ENCODE results near the gene NOX3. TPM values are rescaled to one million over a fixed set of nuclear protein-coding genes. Genes with fewer than 3 reads are reported as not detected.
"Not testable (repeated sequence)": the region's sequence is repeated elsewhere in the genome, so short reads cannot be mapped to it uniquely, and the experiment has no call there.

Gene NOX3
- total and polyA plus RNA-seq, 3 experiments from 2014 or later: not detected

GRCh38 chr6:155377061-155377460 is 78.6 kb downstream of the NOX3 start:
- H3K27ac Mint-ChIP-seq: no peak overlapping the region
- Histone ChIP-seq H3K27me3 (ENCODE audit: insufficient read depth, low read length, poor library complexity, severe bottlenecking) (no peaks in the 10 kb centered on the region), H3K4me3 (ENCODE audit: low read length) (no peak overlapping the region), H3K27ac (ENCODE audit: low read depth, low read length) (no peak overlapping the region), H3K36me3 (ENCODE audit: insufficient read depth, low read length) (no peaks in the 10 kb centered on the region), H3K9me3 (ENCODE audit: low read length) (no peaks in the 10 kb centered on the region), H3K4me1 (ENCODE audit: insufficient read depth, low read length) (no peaks in the 10 kb centered on the region)
- H3K4me1 Mint-ChIP-seq: no peaks in the 10 kb centered on the region
- no peak overlapping the region for H3K4me3 Mint-ChIP-seq
- H3K9me3 Mint-ChIP-seq: no peaks in the 10 kb centered on the region
- peaks cover 4 to 26% of the 10 kb centered on the region in 2 donors for H3K27me3 Mint-ChIP-seq
- ChIA-PET POLR2A (no interaction called here), CTCF (no interaction called here)
- no peak for DNase-seq
- no peaks in the 10 kb centered on the region for H3K36me3 Mint-ChIP-seq

GRCh38 chr6:155375801-155376200 is 79.8 kb downstream of the NOX3 start:
- H3K27ac ChIP-seq (ENCODE audit: low read depth, low read length): no peak overlapping the region
- ChIA-PET CTCF (no interaction called here), POLR2A (no interaction called here)
- no peaks in the 10 kb centered on the region for H3K4me1 ChIP-seq (ENCODE audit: insufficient read depth, low read length)
- no peaks in the 10 kb centered on the region for H3K9me3 ChIP-seq (ENCODE audit: low read length)
- H3K36me3 Mint-ChIP-seq: no peaks in the 10 kb centered on the region
- H3K9me3 Mint-ChIP-seq: no peaks in the 10 kb centered on the region
- no peak for DNase-seq
- no peak overlapping the region for H3K4me3 Mint-ChIP-seq
- no peaks in the 10 kb centered on the region for H3K4me1 Mint-ChIP-seq
- H3K27me3 Mint-ChIP-seq: peaks cover 3 to 37% of the 10 kb centered on the region in 2 donors
- H3K27ac Mint-ChIP-seq: no peak overlapping the region
- no peaks in the 10 kb centered on the region for H3K27me3 ChIP-seq (ENCODE audit: insufficient read depth, low read length, poor library complexity, severe bottlenecking)
- no peaks in the 10 kb centered on the region for H3K36me3 ChIP-seq (ENCODE audit: insufficient read depth, low read length)
- H3K4me3 ChIP-seq (ENCODE audit: low read length): no peak overlapping the region

- peaks cover 1 to 39% of the 10 kb centered on the region in 2 donors for H3K27me3 Mint-ChIP-seq
- no peaks in the 10 kb centered on the region for H3K36me3 Mint-ChIP-seq
- Histone ChIP-seq H3K9me3 (ENCODE audit: low read length) (no peaks in the 10 kb centered on the region), H3K27ac (ENCODE audit: low read depth, low read length) (no peak overlapping the region), H3K4me1 (ENCODE audit: insufficient read depth, low read length) (no peaks in the 10 kb centered on the region), H3K27me3 (ENCODE audit: insufficient read depth, low read length, poor library complexity, severe bottlenecking) (no peaks in the 10 kb centered on the region), H3K4me3 (ENCODE audit: low read length) (no peak overlapping the region), H3K36me3 (ENCODE audit: insufficient read depth, low read length) (no peaks in the 10 kb centered on the region)
- ChIA-PET POLR2A (no interaction called here), CTCF (no interaction called here)
- H3K27ac Mint-ChIP-seq: no peak overlapping the region
- no peaks in the 10 kb centered on the region for H3K4me1 Mint-ChIP-seq
- no peaks in the 10 kb centered on the region for H3K9me3 Mint-ChIP-seq
- H3K4me3 Mint-ChIP-seq: no peak overlapping the region
- DNase-seq: no peak
Observed at GRCh38 chr6:155374681-155375080, 81.0 kb downstream of the NOX3 start.

- H3K27me3 ChIP-seq (ENCODE audit: insufficient read depth, low read length, poor library complexity, severe bottlenecking): peaks cover 3% of the 10 kb centered on the region
- Mint-ChIP-seq H3K4me1 (no peaks in the 10 kb centered on the region), H3K36me3 (no peaks in the 10 kb centered on the region), H3K9me3 (no peaks in the 10 kb centered on the region), H3K27ac (no peak overlapping the region), H3K4me3 (no peak overlapping the region), H3K27me3 (peaks cover 1 to 39% of the 10 kb centered on the region in 2 donors)
- H3K9me3 ChIP-seq (ENCODE audit: low read length): no peaks in the 10 kb centered on the region
- POLR2A ChIA-PET: no interaction called here
- no peak overlapping the region for H3K4me3 ChIP-seq (ENCODE audit: low read length)
- no peak overlapping the region for H3K27ac ChIP-seq (ENCODE audit: low read depth, low read length)
- H3K4me1 ChIP-seq (ENCODE audit: insufficient read depth, low read length): no peaks in the 10 kb centered on the region
- H3K36me3 ChIP-seq (ENCODE audit: insufficient read depth, low read length): no peaks in the 10 kb centered on the region
- CTCF ChIA-PET: no interaction called here
- DNase-seq: no peak
Observed at GRCh38 chr6:155373276-155373675, 82.4 kb downstream of the NOX3 start.

GRCh38 chr6:155372256-155372655 is 83.4 kb downstream of the NOX3 start:
- Histone ChIP-seq H3K4me3 (ENCODE audit: low read length) (no peak overlapping the region), H3K27ac (ENCODE audit: low read depth, low read length) (no peak overlapping the region), H3K27me3 (ENCODE audit: insufficient read depth, low read length, poor library complexity, severe bottlenecking) (peaks cover 3% of the 10 kb centered on the region), H3K9me3 (ENCODE audit: low read length) (no peaks in the 10 kb centered on the region), H3K4me1 (ENCODE audit: insufficient read depth, low read length) (no peaks in the 10 kb centered on the region), H3K36me3 (ENCODE audit: insufficient read depth, low read length) (no peaks in the 10 kb centered on the region)
- H3K4me3 Mint-ChIP-seq: no peak overlapping the region
- DNase-seq: no peak
- no peak overlapping the region for H3K27ac Mint-ChIP-seq
- CTCF ChIA-PET: no interaction called here
- H3K27me3 Mint-ChIP-seq: peaks cover 1 to 45% of the 10 kb centered on the region in 2 donors
- H3K36me3 Mint-ChIP-seq: no peaks in the 10 kb centered on the region
- POLR2A ChIA-PET: no interaction called here
- H3K4me1 Mint-ChIP-seq: no peaks in the 10 kb centered on the region
- H3K9me3 Mint-ChIP-seq: no peaks in the 10 kb centered on the region

GRCh38 chr6:155371230-155371629 is 84.4 kb downstream of the NOX3 start:
- DNase-seq: no peak
- H3K27ac ChIP-seq (ENCODE audit: low read depth, low read length): no peak overlapping the region
- peaks cover 1 to 47% of the 10 kb centered on the region in 2 donors for H3K27me3 Mint-ChIP-seq
- no peaks in the 10 kb centered on the region for H3K4me1 ChIP-seq (ENCODE audit: insufficient read depth, low read length)
- no peak overlapping the region for H3K27ac Mint-ChIP-seq
- ChIA-PET POLR2A (no interaction called here), CTCF (no interaction called here)
- no peaks in the 10 kb centered on the region for H3K36me3 Mint-ChIP-seq
- no peak overlapping the region for H3K4me3 Mint-ChIP-seq
- H3K27me3 ChIP-seq (ENCODE audit: insufficient read depth, low read length, poor library complexity, severe bottlenecking): peaks cover 3% of the 10 kb centered on the region
- H3K4me1 Mint-ChIP-seq: no peaks in the 10 kb centered on the region
- H3K9me3 ChIP-seq (ENCODE audit: low read length): no peaks in the 10 kb centered on the region
- no peaks in the 10 kb centered on the region for H3K9me3 Mint-ChIP-seq
- H3K36me3 ChIP-seq (ENCODE audit: insufficient read depth, low read length): no peaks in the 10 kb centered on the region
- no peak overlapping the region for H3K4me3 ChIP-seq (ENCODE audit: low read length)

GRCh38 chr6:155366325-155366724 is 89.3 kb downstream of the NOX3 start:
- ChIA-PET CTCF (no interaction called here), POLR2A (no interaction called here)
- no peaks in the 10 kb centered on the region for H3K9me3 ChIP-seq (ENCODE audit: low read length)
- H3K4me3 ChIP-seq (ENCODE audit: low read length): no peak overlapping the region
- Mint-ChIP-seq H3K36me3 (no peaks in the 10 kb centered on the region), H3K9me3 (no peaks in the 10 kb centered on the region), H3K4me3 (no peak overlapping the region), H3K27ac (no peak overlapping the region), H3K4me1 (no peaks in the 10 kb centered on the region), H3K27me3 (peaks cover 0 to 31% of the 10 kb centered on the region in 2 donors)
- DNase-seq: no peak
- H3K27me3 ChIP-seq (ENCODE audit: insufficient read depth, low read length, poor library complexity, severe bottlenecking): peaks cover 3% of the 10 kb centered on the region
- H3K36me3 ChIP-seq (ENCODE audit: insufficient read depth, low read length): no peaks in the 10 kb centered on the region
- H3K27ac ChIP-seq (ENCODE audit: low read depth, low read length): no peak overlapping the region
- H3K4me1 ChIP-seq (ENCODE audit: insufficient read depth, low read length): no peaks in the 10 kb centered on the region

- H3K36me3 Mint-ChIP-seq: no peaks in the 10 kb centered on the region
- H3K27ac Mint-ChIP-seq: no peak overlapping the region
- DNase-seq: no peak
- Histone ChIP-seq H3K27me3 (ENCODE audit: insufficient read depth, low read length, poor library complexity, severe bottlenecking) (peaks cover 3% of the 10 kb centered on the region), H3K9me3 (ENCODE audit: low read length) (no peaks in the 10 kb centered on the region), H3K4me3 (ENCODE audit: low read length) (no peak overlapping the region), H3K36me3 (ENCODE audit: insufficient read depth, low read length) (no peaks in the 10 kb centered on the region), H3K4me1 (ENCODE audit: insufficient read depth, low read length) (no peaks in the 10 kb centered on the region), H3K27ac (ENCODE audit: low read depth, low read length) (no peak overlapping the region)
- H3K4me1 Mint-ChIP-seq: no peaks in the 10 kb centered on the region
- H3K4me3 Mint-ChIP-seq: no peak overlapping the region
- ChIA-PET CTCF (no interaction called here), POLR2A (no interaction called here)
- H3K9me3 Mint-ChIP-seq: peaks cover 0 to 4% (median 0%) of the 10 kb centered on the region in 5 donors
- H3K27me3 Mint-ChIP-seq: peaks cover 0 to 22% of the 10 kb centered on the region in 2 donors
Observed at GRCh38 chr6:155364844-155365437, 90.7 kb downstream of the NOX3 start.

- not testable (repeated sequence) for H3K27ac Mint-ChIP-seq
Observed at GRCh38 chr6:155364021-155364420, 91.6 kb downstream of the NOX3 start.

More at GRCh38 chr6:155364021-155364420, 91.6 kb downstream of the NOX3 start:
- peaks cover 0 to 21% of the 10 kb centered on the region in 2 donors for H3K27me3 Mint-ChIP-seq
- H3K36me3 Mint-ChIP-seq; H3K36me3 ChIP-seq (ENCODE audit: insufficient read depth, low read length); DNase-seq; H3K27me3 ChIP-seq (ENCODE audit: insufficient read depth, low read length, poor library complexity, severe bottlenecking); H3K4me3 ChIP-seq (ENCODE audit: low read length); H3K9me3 ChIP-seq (ENCODE audit: low read length); H3K4me1 Mint-ChIP-seq; H3K27ac ChIP-seq (ENCODE audit: low read depth, low read length); CTCF ChIA-PET; H3K4me1 ChIP-seq (ENCODE audit: insufficient read depth, low read length); H3K9me3 Mint-ChIP-seq; H3K4me3 Mint-ChIP-seq; POLR2A ChIA-PET: not testable (repeated sequence)
